Hepatocyte (in vitro differentiated cells): Measurements from ENCODE around the gene ZFYVE9.

ENCODE experiments used
- CTCF ChIP-seq: fragments of 200-600 bp; sonication (generic); IDR thresholded peaks from 2 replicates; pipeline ENCODE4 v1.5.1; 2016; ENCODE audit warnings: antibody characterized with exemption, mild to moderate bottlenecking; ENCODE audit not compliant: poor library complexity
- EZH2 ChIP-seq: fragments of 200-600 bp; sonication (generic); IDR thresholded peaks from 2 replicates; pipeline ENCODE4 v1.6.1; 2016; ENCODE audit warnings: antibody characterized with exemption, mild to moderate bottlenecking, borderline replicate concordance

- TF ChIP-seq CTCF, result no peak
- no peak for TF ChIP-seq EZH2
These were observed 97.8 kb downstream of the ZFYVE9 start for GRCh38 chr1:52239708-52240001.
